ENCODE data around the gene FBXO38.

- TF ChIP-seq CTCF (IDR thresholded peaks at IDR 0.05) (no peak), TCF7 (CRISPR knock-in tag; IDR thresholded peaks at IDR 0.05; ENCODE audit: low read depth) (no peak)
Measured at GRCh38 chr5:148393390-148393741, 9.6 kb downstream of the FBXO38 start.
